AG09319 (cell line): ENCODE data around the gene NDUFS7.
A peak's percentile ranks its signal among the peaks of the same experiment; 100 is the strongest.

Experiments
- DNase-seq: peaks from one replicate; pipeline ENCODE4 v3.0.0-alpha.2; 2010; ENCODE audit warnings: low read depth; ENCODE audit errors: extremely low read depth
- CTCF ChIP-seq: IDR thresholded peaks from 2 replicates; pipeline ENCODE4 v1.5.1; 2011; ENCODE audit warnings: low read depth, mild to moderate bottlenecking, inconsistent platforms, low read length, moderate library complexity

Gene NDUFS7

GRCh38 chr19:1399079-1399478 is 15.4 kb downstream of the NDUFS7 start:
- DNase-seq = no peak
- no peak for TF ChIP-seq CTCF

GRCh38 chr19:1399745-1400144 is 16.0 kb downstream of the NDUFS7 start:
- no peak for TF ChIP-seq CTCF
- DNase-seq = no peak

- no peak for TF ChIP-seq CTCF
- no peak for DNase-seq
Measured at GRCh38 chr19:1400281-1401137, 16.8 kb downstream of the NDUFS7 start.

- no peak for DNase-seq
- TF ChIP-seq CTCF = peak; percentile 17
Measured at GRCh38 chr19:1401138-1401888, 17.6 kb downstream of the NDUFS7 start, which contains the start of gene GAMT. GAMT (minus strand) TSS chr19:1401542; CDS start chr19:1401476, 66 bp downstream.

- no peak for TF ChIP-seq CTCF
Measured at GRCh38 chr19:1401889-1402217, 18.1 kb downstream of the NDUFS7 start.

GRCh38 chr19:1402411-1403070 is 18.8 kb downstream of the NDUFS7 start:
- no peak for DNase-seq
- TF ChIP-seq CTCF = no peak

More at GRCh38 chr19:1401889-1402217, 18.1 kb downstream of the NDUFS7 start:
- DNase-seq = no peak
